D721Med (cell line): ENCODE measurements around the gene CELF3.
A peak's percentile ranks its signal among the peaks of the same experiment; 100 is the strongest.

ENCODE experiments used
- DNase-seq: peaks from one replicate; pipeline ENCODE4 v3.0.0; 2011; ENCODE audit warnings: low spot score; ENCODE audit not compliant: insufficient read length
- FAIRE-seq: peaks from 2 replicates; lab custom pipeline; 2011; peaks lifted over from hg19 to GRCh38; lab: Jason Lieb, UNC
- TF ChIP-seq, protein P1 (sequence below): IDR thresholded peaks from 2 replicates; pipeline ENCODE4 v1.5.1; 2012; ENCODE audit warnings: mild to moderate bottlenecking, control low read depth; ENCODE audit not compliant: insufficient read depth; ENCODE audit errors: missing control alignments

CELF3 gene

GRCh38 chr1:151703813-151704212 lies 12.8 kb downstream of the CELF3 start:
- TF ChIP-seq, protein P1, sequence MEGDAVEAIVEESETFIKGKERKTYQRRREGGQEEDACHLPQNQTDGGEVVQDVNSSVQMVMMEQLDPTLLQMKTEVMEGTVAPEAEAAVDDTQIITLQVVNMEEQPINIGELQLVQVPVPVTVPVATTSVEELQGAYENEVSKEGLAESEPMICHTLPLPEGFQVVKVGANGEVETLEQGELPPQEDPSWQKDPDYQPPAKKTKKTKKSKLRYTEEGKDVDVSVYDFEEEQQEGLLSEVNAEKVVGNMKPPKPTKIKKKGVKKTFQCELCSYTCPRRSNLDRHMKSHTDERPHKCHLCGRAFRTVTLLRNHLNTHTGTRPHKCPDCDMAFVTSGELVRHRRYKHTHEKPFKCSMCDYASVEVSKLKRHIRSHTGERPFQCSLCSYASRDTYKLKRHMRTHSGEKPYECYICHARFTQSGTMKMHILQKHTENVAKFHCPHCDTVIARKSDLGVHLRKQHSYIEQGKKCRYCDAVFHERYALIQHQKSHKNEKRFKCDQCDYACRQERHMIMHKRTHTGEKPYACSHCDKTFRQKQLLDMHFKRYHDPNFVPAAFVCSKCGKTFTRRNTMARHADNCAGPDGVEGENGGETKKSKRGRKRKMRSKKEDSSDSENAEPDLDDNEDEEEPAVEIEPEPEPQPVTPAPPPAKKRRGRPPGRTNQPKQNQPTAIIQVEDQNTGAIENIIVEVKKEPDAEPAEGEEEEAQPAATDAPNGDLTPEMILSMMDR, result no peak
- DNase-seq (no peak), FAIRE-seq (no peak)

- TF ChIP-seq, protein P1, result no peak
- DNase-seq (no peak), FAIRE-seq (no peak)
Observed at GRCh38 chr1:151702936-151703335, 13.7 kb downstream of the CELF3 start.

DNA sequence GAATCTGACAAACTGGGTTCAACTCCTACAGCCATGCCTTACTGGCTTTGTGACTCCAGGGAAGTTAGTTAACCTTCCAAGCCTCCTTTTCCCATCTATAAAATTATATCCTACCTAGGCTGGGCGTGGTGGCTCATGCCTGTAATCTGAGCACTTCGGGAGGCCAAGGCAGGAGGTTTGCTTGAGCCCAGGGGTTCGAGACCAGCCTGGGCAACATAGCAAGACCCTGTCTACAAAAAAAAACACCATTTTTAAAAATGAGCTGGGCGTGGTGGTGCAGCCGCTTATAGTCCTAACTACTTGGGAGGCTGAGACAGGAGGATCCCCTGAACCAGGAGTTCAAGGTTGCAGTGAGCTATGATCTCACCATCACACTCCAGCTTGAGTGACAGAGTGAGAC lies 15.1 kb downstream of the CELF3 start:
- FAIRE-seq, result no peak
- DNase-seq, result no peak
- TF ChIP-seq, protein P1, result no peak

GRCh38 chr1:151693057-151693651 lies 23.4 kb downstream of the CELF3 start:
- FAIRE-seq, result peak; percentile 61
- TF ChIP-seq, protein P1, result peak; percentile 97
- DNase-seq, result no peak

- TF ChIP-seq, protein P1, result no peak
- FAIRE-seq (no peak), DNase-seq (no peak)
Observed at GRCh38 chr1:151692226-151692625, 24.4 kb downstream of the CELF3 start.

GRCh38 chr1:151689494-151689893 lies 27.1 kb downstream of the CELF3 start:
- no peak for FAIRE-seq
- DNase-seq, result no peak
- TF ChIP-seq, protein P1, result no peak

- TF ChIP-seq, protein P1, result no peak
Observed at GRCh38 chr1:151686561-151686960, 30.0 kb downstream of the CELF3 start.

More at GRCh38 chr1:151686561-151686960, 30.0 kb downstream of the CELF3 start:
- FAIRE-seq (no peak), DNase-seq (no peak)
